MM.1S (cell line): ENCODE measurements around the gene MAPKAP1.

Source experiments
- DNase-seq: peaks from one replicate; pipeline ENCODE4 v3.0.0-alpha.2; 2015
- H2AFZ ChIP-seq: fragments of 300-600 bp; sonication (generic); 2 replicates; pipeline ENCODE4 v1.6.0; 2016; ENCODE audit warnings: antibody characterized with exemption, low read length
- H3F3A ChIP-seq: fragments of 300-600 bp; sonication (generic); 2 replicates; pipeline ENCODE4 v1.6.1; 2016; ENCODE audit warnings: mild to moderate bottlenecking, antibody characterized with exemption, low read length, moderate library complexity, mixed read lengths; ENCODE audit not compliant: insufficient read depth
- H3K27ac ChIP-seq: fragments of 300-600 bp; sonication (generic); 2 replicates; pipeline ENCODE4 v1.5.1; 2016; ENCODE audit warnings: mild to moderate bottlenecking, low read length
- H3K27me3 ChIP-seq: fragments of 300-600 bp; sonication (generic); replicated peaks from 2 replicates; pipeline ENCODE4 v1.6.0; 2016; ENCODE audit warnings: low read length; ENCODE audit not compliant: insufficient read depth
- H3K36me3 ChIP-seq: fragments of 300-600 bp; sonication (generic); replicated peaks from 2 replicates; pipeline ENCODE4 v1.6.1; 2016; ENCODE audit warnings: mild to moderate bottlenecking, low read length, mixed read lengths; ENCODE audit not compliant: insufficient read depth
- H3K4me1 ChIP-seq: fragments of 300-600 bp; sonication (generic); 2 replicates; pipeline ENCODE4 v1.6.1; 2016; ENCODE audit warnings: low read length, mixed read lengths
- H3K4me2 ChIP-seq: fragments of 300-600 bp; sonication (generic); 2 replicates; pipeline ENCODE4 v1.6.0; 2016; ENCODE audit warnings: low read depth, low read length
- H3K4me3 ChIP-seq: fragments of 300-600 bp; sonication (generic); 2 replicates; pipeline ENCODE4 v1.5.1; 2016; ENCODE audit warnings: low read length, mixed read lengths
- H3K79me2 ChIP-seq: fragments of 300-600 bp; sonication (generic); 2 replicates; pipeline ENCODE4 v1.6.1; 2016; ENCODE audit warnings: mixed run types, low read length, mixed read lengths
- H3K9ac ChIP-seq: fragments of 300-600 bp; sonication (generic); 2 replicates; pipeline ENCODE4 v1.6.1; 2016; ENCODE audit warnings: low read length, mixed read lengths
- H3K9me2 ChIP-seq: fragments of 300-600 bp; sonication (generic); replicated peaks from 2 replicates; pipeline ENCODE4 v1.6.1; 2016; ENCODE audit warnings: mild to moderate bottlenecking, low read length, mixed read lengths; ENCODE audit not compliant: insufficient read depth
- H3K9me3 ChIP-seq: fragments of 300-600 bp; sonication (generic); replicated peaks from 2 replicates; pipeline ENCODE4 v1.6.1; 2016; ENCODE audit warnings: mild to moderate bottlenecking, low read length, mixed read lengths; ENCODE audit not compliant: insufficient read depth
- H4K20me1 ChIP-seq: fragments of 300-600 bp; sonication (generic); 2 replicates; pipeline ENCODE4 v1.6.1; 2016; ENCODE audit warnings: mild to moderate bottlenecking, low read length, moderate library complexity, mixed read lengths; ENCODE audit not compliant: insufficient read depth
- CTCF ChIP-seq: fragments of 300-600 bp; sonication (generic); IDR thresholded peaks from 2 replicates; pipeline ENCODE4 v1.5.1; 2016; ENCODE audit warnings: antibody characterized with exemption, low read length, mixed read lengths
- EZH2 ChIP-seq: fragments of 300-600 bp; sonication (generic); optimal IDR thresholded peaks from 2 replicates; pipeline ENCODE3; 2017; ENCODE audit warnings: low read depth, mild to moderate bottlenecking, antibody characterized with exemption, low read length, mixed read lengths
- EZH2phosphoT487 ChIP-seq: fragments of 300-600 bp; sonication (generic); IDR thresholded peaks from 2 replicates; pipeline ENCODE4 v1.6.1; 2018; ENCODE audit warnings: antibody characterized with exemption, low read length

MAPKAP1 gene

GRCh38 chr9:125707472-125707804 is 430 bp upstream of the MAPKAP1 start:
- Histone ChIP-seq H3K9me2 (no peaks in the 10 kb centered on the region), H3F3A (no peaks in the 10 kb centered on the region), H3K4me1 (peaks cover 15% of the 10 kb centered on the region; the same call in 1 of the 2 replicates), H4K20me1 (no peaks in the 10 kb centered on the region), H3K4me3 (peak overlapping the region; percentile 78), H3K79me2 (peaks cover 45% of the 10 kb centered on the region), H3K4me2 (peak overlapping the region; percentile 75), H3K27ac (0 out of 2 replicates have a peak overlapping the region, but pooled peaks have one; percentile 1), H3K27me3 (no peaks in the 10 kb centered on the region), H3K9ac (peak overlapping the region; percentile 73), H2AFZ (peak overlapping the region; percentile 89), H3K9me3 (no peaks in the 10 kb centered on the region), H3K36me3 (no peaks in the 10 kb centered on the region)
- no peak for TF ChIP-seq EZH2phosphoT487
- no peak for TF ChIP-seq CTCF
- TF ChIP-seq EZH2 = no peak
- no peak for DNase-seq

GRCh38 chr9:125705893-125706292 is 1.1 kb downstream of the MAPKAP1 start:
- H3K27me3 ChIP-seq = no peaks in the 10 kb centered on the region
- H3K27ac ChIP-seq = no peak overlapping the region
- no peak for DNase-seq
- no peaks in the 10 kb centered on the region for H3K36me3 ChIP-seq
- peaks cover 57% of the 10 kb centered on the region for H3K79me2 ChIP-seq
- no peaks in the 10 kb centered on the region for H3F3A ChIP-seq
- peaks cover 15% of the 10 kb centered on the region; the same call in 1 of the 2 replicates for H3K4me1 ChIP-seq
- H3K4me2 ChIP-seq = peak overlapping the region; percentile 75
- TF ChIP-seq EZH2phosphoT487 (no peak), EZH2 (no peak), CTCF (no peak)
- H3K9me3 ChIP-seq = no peaks in the 10 kb centered on the region
- no peaks in the 10 kb centered on the region for H3K9me2 ChIP-seq
- no peak overlapping the region for H2AFZ ChIP-seq
- H3K4me3 ChIP-seq = peak overlapping the region; percentile 78
- H3K9ac ChIP-seq = no peak overlapping the region
- no peaks in the 10 kb centered on the region for H4K20me1 ChIP-seq

GRCh38 chr9:125703662-125704061 is 3.3 kb downstream of the MAPKAP1 start:
- H3K27ac ChIP-seq = no peak overlapping the region
- no peaks in the 10 kb centered on the region for H3F3A ChIP-seq
- H3K36me3 ChIP-seq = no peaks in the 10 kb centered on the region
- H4K20me1 ChIP-seq = no peaks in the 10 kb centered on the region
- DNase-seq = no peak
- no peak for TF ChIP-seq EZH2phosphoT487
- TF ChIP-seq CTCF = no peak
- no peak for TF ChIP-seq EZH2
- no peak overlapping the region for H2AFZ ChIP-seq
- H3K4me2 ChIP-seq = no peak overlapping the region
- peaks cover 77% of the 10 kb centered on the region for H3K79me2 ChIP-seq
- H3K9me3 ChIP-seq = no peaks in the 10 kb centered on the region
- no peak overlapping the region for H3K4me3 ChIP-seq
- H3K9ac ChIP-seq = no peak overlapping the region
- no peaks in the 10 kb centered on the region for H3K27me3 ChIP-seq
- peaks cover 15% of the 10 kb centered on the region; the same call in 1 of the 2 replicates for H3K4me1 ChIP-seq
- H3K9me2 ChIP-seq = no peaks in the 10 kb centered on the region

- Histone ChIP-seq H3F3A (no peaks in the 10 kb centered on the region), H3K27ac (no peak overlapping the region), H3K9ac (no peak overlapping the region), H4K20me1 (no peaks in the 10 kb centered on the region), H3K4me3 (no peak overlapping the region), H3K36me3 (no peaks in the 10 kb centered on the region), H3K27me3 (no peaks in the 10 kb centered on the region), H3K4me1 (peaks cover 9% of the 10 kb centered on the region; the same call in 1 of the 2 replicates), H3K9me2 (no peaks in the 10 kb centered on the region), H3K9me3 (no peaks in the 10 kb centered on the region), H3K4me2 (no peak overlapping the region), H2AFZ (no peak overlapping the region), H3K79me2 (peaks cover 89% of the 10 kb centered on the region)
- no peak for DNase-seq
- TF ChIP-seq EZH2phosphoT487 (no peak), EZH2 (no peak), CTCF (no peak)
Measured at GRCh38 chr9:125701351-125701750, 5.7 kb downstream of the MAPKAP1 start.
